ENCODE measurements around the gene COX4I2.
"Not testable (repeated sequence)": the region's sequence is repeated elsewhere in the genome, so short reads cannot be mapped to it uniquely, and the experiment has no call there.

Gene COX4I2

GRCh38 chr20:31661625-31662371 lies 24.1 kb downstream of the COX4I2 start:
- FAIRE-seq, result no peak

DNA sequence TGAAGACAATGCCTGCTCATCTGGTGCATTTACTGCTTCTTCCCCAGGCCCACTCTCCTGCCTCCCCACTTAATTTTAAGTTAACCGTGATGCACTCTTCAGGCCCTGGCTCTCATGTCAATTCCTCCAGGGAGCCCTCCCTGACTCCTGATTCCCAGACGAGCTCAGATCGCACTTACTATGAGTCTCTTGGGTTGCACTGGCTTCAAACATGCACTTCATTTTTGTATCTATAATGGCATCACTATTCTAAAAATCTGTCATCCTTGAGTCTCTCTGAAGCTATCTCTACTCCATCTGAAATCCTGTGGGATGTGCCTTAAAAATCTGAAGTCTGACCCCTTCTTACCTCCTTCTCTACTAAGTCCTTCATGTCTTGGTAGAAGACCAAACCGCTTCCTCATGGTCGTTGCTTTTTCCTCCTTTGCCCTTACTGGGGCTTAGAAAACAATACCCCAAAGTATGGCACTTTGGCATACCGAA lies 24.7 kb downstream of the COX4I2 start:
- FAIRE-seq, result no peak

GRCh38 chr20:31663524-31663837 lies 25.8 kb downstream of the COX4I2 start:
- no peak for FAIRE-seq

DNA sequence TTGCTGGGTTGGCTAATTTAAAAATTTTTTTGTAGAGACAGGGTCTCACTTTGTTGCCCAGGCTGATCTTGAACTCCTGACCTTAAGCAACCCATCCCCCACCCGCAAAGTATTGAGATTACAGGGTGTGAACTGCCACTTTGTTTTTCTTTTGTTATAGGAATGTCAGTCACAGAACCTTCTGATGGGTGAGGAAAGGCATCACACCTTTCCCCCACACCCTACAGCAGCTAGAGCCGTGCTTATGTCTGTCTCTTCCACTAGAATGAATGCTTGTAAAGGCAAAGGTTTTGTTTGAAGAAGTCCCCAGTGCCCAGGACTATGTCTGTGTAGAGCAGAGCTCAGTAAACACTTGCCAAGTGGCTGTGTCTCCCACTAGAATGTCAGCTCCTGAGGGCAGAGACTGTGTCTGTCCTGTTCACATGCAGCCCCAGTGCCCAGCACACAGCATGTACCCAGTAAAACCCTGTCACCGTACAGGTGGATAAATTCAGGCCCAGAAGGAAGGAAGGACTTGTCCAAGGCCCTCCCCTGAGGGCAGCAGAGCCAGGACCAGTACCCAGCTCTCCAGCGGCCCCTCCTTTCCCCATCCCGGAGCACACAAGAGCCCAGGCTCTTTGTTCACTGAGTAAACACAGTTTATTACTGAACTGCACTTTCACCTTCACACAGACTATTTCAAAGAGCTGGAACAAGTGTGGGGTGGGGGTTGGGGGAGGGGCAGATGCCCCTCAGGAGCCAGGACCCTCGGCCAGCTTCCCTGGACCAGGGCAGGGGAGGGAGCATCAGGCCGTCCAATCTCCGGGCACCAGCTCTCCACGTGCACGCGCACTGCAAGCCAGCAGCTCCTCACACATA lies 26.4 kb downstream of the COX4I2 start:
- FAIRE-seq, result no peak

GRCh38 chr20:31664696-31665354 lies 27.1 kb downstream of the COX4I2 start:
- FAIRE-seq, result no peak

GRCh38 chr20:31665753-31666152 lies 28.0 kb downstream of the COX4I2 start:
- no peak for FAIRE-seq

- FAIRE-seq, result no peak
Observed at GRCh38 chr20:31666258-31667042, 28.7 kb downstream of the COX4I2 start.

- FAIRE-seq, result no peak
Observed at GRCh38 chr20:31667315-31668285, 29.9 kb downstream of the COX4I2 start.

DNA sequence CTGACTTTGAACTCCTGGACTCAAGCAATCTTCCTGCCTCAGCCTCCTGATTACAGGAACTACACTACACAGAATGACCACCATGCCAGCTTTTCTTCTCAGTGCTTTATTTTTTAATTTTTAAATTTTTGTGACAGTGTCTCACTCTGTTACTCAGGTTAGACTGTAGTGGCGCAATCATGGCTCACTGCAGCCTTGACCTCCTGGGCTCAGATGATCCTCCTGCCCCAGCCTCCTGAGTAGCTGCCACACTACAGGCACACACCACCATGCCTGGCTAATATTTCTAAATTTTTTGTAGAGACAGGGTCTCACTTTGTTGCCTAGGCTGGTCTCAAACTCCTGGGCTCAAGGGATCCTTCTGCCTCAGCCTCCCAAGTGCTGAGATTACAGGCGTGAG lies 31.2 kb downstream of the COX4I2 start:
- not testable (repeated sequence) for FAIRE-seq

GRCh38 chr20:31669876-31670275 lies 32.2 kb downstream of the COX4I2 start:
- FAIRE-seq, result no peak

GRCh38 chr20:31670371-31671228 lies 32.9 kb downstream of the COX4I2 start:
- FAIRE-seq, result no peak

DNA sequence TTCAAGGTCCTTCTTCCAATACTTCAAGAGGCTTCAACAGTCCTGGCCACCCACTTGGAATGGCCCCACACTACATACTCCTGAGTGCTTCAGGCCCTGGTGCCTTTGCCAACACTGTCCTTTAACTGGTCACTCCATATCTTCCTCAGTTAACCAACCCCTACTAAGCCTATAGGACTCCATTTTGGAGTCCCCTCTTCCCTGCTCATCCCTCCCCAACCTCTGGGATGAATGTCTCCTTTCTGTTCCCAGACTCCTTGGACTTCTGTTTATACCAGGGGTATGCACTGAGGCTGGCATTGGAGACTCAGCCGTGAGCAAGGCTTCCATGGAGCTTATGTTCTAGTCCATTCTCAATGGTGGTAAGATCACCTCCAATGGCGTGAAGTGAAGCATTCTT lies 33.6 kb downstream of the COX4I2 start:
- FAIRE-seq, result no peak

- no peak for FAIRE-seq
Observed at GRCh38 chr20:31673435-31673834, 35.7 kb downstream of the COX4I2 start.

DNA sequence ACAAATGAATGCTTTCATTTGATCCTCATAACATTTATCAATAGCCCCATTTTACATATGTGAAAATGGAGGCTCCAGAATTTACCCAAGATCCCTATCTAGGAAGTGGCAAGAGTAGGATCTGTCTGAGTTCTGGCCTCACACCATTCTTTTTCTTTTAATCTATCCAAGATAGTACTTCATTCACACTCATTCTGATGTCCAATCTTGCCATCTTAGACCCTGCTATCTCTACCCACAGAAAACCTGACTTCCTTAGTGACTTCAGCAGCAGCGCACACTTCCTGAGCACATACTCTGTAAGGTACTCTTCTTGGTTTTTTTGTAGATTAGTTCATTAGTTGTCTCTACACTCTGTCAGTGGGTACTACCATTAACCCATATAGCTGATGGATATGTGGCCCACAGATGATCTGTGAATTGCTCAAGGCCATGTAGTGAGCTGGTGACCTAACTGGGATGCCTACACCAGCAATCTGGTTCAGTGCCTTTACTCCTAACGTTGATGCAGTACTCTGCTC lies 36.3 kb downstream of the COX4I2 start:
- FAIRE-seq, result no peak

DNA sequence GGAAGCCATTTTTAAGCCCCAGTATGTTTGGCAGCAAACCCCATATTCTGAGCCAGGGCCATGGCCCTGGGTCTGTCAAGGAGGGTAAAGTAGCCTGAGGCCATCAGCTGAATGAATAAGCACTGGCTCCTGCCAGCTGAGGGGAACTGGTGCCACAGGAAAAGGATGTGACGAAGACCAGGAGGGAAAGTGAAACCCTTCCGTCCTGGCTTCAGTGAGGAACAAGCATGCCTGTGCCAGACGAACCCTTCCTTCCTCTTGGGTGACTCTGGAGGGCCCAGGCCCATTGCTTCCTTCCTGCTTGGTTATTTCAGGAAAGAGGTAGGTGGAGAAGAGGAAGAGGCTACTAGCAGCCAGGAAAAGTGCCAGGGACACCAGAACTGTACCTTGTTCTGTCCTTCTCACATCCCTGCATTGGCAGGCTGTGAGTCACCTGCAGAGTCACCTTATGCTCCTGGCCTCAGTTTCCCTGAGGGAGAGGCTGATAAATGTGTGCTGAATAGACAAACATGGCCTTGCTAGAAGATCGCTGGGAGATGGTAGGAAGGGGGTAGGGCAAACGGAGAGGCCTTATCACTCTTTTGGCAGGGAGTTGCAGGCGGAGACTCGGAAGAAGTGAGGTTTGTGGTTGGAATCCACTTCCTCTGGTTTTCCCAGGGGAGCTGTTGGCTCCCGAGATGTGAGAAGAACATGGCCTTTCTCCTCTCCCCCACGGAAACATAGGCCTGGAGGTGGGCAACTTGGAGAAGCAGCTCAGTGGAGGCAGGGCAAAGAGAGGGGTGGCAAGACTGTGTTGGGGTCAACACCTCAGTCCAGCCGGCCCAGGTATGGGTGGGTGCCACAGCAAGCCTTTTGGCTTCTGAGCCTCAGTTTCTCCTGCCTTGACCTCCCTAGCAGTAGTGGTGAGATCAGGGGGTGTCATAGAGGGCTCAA lies 37.4 kb downstream of the COX4I2 start:
- no peak for FAIRE-seq

GRCh38 chr20:31675828-31676608 lies 38.3 kb downstream of the COX4I2 start:
- FAIRE-seq, result no peak

DNA sequence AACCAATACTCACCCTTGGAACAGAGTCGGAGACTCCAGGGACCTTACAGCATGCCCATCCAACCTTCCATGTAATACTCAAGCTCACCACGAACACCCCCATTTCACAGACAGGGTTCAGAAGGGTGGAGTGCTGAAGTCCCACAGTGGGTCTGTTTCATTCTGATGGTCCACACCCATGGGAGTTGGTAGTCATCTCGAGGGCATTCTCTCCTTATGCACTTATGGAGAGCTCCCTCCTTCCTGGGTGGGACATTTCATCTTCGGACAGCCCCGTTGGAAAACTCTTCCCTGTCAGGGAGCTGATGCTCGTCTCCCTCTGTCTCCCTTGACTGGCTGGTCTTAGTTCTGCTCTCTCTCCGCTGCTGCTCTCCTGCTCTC lies 38.9 kb downstream of the COX4I2 start:
- no peak for FAIRE-seq

DNA sequence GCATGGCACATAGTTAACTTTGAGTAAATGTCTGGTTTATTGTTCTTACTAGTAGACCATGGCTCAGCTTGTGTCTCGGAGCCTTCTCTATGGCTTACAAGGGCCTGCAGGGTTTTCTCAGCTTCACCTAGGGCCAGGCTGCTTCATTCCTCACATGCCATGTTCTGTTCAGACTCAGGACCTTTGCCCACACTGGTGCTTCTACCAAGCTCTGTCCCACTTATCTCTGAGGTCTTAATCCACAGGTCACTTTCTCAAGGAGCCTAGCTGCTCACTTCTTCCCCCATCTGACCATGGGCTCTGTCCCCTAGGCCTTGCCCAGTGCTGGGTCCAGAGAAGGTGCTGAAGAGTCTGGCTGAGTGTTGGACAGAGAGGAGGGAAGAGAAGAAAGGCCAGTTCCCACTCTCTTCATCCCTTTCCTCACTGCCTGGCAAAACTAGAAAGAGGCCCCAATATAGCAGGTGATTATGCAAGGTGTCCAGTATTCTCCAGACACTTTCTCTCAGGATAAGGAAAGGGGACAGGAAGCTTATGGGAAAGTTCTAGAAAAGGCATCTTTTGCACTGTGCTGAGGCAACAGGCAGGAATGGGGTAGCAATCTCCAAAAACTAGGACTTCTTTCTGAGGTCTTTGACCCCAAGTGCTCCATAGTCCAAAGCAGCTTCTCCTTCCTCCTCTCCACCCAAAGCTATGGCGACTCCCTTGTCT lies 40.0 kb downstream of the COX4I2 start:
- no peak for FAIRE-seq
